ENCODE measurements around the gene GSN.

DNA sequence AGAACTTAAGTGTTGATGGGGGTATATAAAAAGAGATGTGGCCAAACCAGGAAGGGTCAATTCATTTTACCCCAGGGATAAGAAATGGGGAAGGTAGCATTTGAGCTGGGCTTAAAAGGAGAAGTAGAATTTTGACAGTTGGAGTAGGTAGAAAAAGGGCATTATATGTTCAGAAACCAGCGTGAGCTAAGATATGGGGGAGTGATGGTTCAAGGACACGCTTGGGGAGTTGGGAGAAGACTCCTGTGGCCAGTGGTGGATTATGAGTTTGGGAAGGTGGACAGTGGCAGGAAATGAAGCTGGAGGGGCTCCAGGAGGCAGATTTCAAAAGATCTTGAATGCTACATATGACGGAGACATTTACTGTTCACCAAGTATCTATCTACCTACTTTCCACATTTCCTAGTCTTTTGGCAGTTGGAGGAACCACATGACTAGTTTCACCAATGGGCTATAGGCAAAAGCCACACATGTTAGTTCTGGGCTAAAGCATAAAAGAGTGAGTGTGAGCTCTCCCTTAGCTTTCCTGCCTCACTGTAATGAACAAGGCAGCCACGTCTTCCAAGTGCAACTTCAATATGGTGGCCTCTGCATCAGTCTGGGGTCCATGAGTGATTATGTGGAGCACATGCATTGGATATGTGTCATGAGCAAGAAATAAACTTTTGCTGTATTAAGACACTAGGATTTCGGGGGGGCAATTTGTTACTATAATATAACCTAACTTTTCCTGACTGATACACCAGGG, 15.7 kb upstream of the GSN start:
- TF ChIP-seq, protein P1, sequence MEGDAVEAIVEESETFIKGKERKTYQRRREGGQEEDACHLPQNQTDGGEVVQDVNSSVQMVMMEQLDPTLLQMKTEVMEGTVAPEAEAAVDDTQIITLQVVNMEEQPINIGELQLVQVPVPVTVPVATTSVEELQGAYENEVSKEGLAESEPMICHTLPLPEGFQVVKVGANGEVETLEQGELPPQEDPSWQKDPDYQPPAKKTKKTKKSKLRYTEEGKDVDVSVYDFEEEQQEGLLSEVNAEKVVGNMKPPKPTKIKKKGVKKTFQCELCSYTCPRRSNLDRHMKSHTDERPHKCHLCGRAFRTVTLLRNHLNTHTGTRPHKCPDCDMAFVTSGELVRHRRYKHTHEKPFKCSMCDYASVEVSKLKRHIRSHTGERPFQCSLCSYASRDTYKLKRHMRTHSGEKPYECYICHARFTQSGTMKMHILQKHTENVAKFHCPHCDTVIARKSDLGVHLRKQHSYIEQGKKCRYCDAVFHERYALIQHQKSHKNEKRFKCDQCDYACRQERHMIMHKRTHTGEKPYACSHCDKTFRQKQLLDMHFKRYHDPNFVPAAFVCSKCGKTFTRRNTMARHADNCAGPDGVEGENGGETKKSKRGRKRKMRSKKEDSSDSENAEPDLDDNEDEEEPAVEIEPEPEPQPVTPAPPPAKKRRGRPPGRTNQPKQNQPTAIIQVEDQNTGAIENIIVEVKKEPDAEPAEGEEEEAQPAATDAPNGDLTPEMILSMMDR (conservative IDR thresholded peaks at IDR 0.05) = no peak
- no peak for TF ChIP-seq ZFX (IDR thresholded peaks at IDR 0.05)

Data from C4-2B (cell line).